Neuronal stem cell (in vitro differentiated cells): Measurements from ENCODE around the gene ACTC1.

Source experiments
- DNase-seq: peaks from one replicate; pipeline ENCODE4 v3.0.0-alpha.2; 2013; ENCODE audit warnings: low spot score
- H2AFZ ChIP-seq: one replicate; pipeline ENCODE4 v1.6.1; 2013; ENCODE audit warnings: mild to moderate bottlenecking, low read length, inconsistent platforms
- H2AK5ac ChIP-seq: 2 replicates; pipeline ENCODE4 v1.6.1; 2013; ENCODE audit warnings: low read depth, mild to moderate bottlenecking, inconsistent platforms, low read length, moderate library complexity, mixed read lengths
- H2BK120ac ChIP-seq: 2 replicates; pipeline ENCODE4 v1.6.1; 2013; ENCODE audit warnings: low read depth, mild to moderate bottlenecking, inconsistent platforms, low read length, moderate library complexity, mixed read lengths
- H2BK12ac ChIP-seq: one replicate; pipeline ENCODE4 v1.6.1; 2013; ENCODE audit warnings: low read length, inconsistent platforms
- H2BK15ac ChIP-seq: 2 replicates; pipeline ENCODE4 v1.6.1; 2013; ENCODE audit warnings: mild to moderate bottlenecking, low read length, inconsistent platforms, mixed read lengths
- H2BK5ac ChIP-seq: one replicate; pipeline ENCODE4 v1.6.1; 2013; ENCODE audit warnings: inconsistent platforms, mild to moderate bottlenecking, low read length, moderate library complexity
- H3K14ac ChIP-seq: one replicate; pipeline ENCODE4 v1.6.1; 2013; ENCODE audit warnings: low read length, inconsistent platforms
- H3K18ac ChIP-seq: 2 replicates; pipeline ENCODE4 v1.6.1; 2013; ENCODE audit warnings: low read length, inconsistent platforms
- H3K23ac ChIP-seq: 2 replicates; pipeline ENCODE4 v1.6.1; 2013; ENCODE audit warnings: low read depth, mild to moderate bottlenecking, mixed read lengths, low read length, inconsistent platforms; ENCODE audit not compliant: poor library complexity
- H3K27ac ChIP-seq: replicated peaks from 3 replicates; pipeline ENCODE4 v1.5.1; 2013; ENCODE audit warnings: low read length, inconsistent platforms
- H3K27me3 ChIP-seq, 3 experiments: 2 replicates each; pipeline ENCODE4 v1.6.1; 2013; ENCODE audit warnings: low read length in 3 of 3, mild to moderate bottlenecking in 2 of 3, inconsistent platforms in 1 of 3, low read depth in 1 of 3, mixed read lengths in 1 of 3, moderate library complexity in 1 of 3; ENCODE audit not compliant: control insufficient read depth in 3 of 3, insufficient read depth in 3 of 3
- H3K36me3 ChIP-seq, 2 donors: replicated peaks in 1 of 2; 2 replicates each; pipeline ENCODE4 v1.6.1; 2013; ENCODE audit warnings: low read length in 2 of 2; ENCODE audit not compliant: control insufficient read depth in 2 of 2, insufficient read depth in 2 of 2
- H3K4ac ChIP-seq: 2 replicates; pipeline ENCODE4 v1.6.1; 2013; ENCODE audit warnings: inconsistent platforms, mild to moderate bottlenecking, low read length, moderate library complexity
- H3K4me1 ChIP-seq, 2 donors: 1 replicate in 1 of 2; 2 replicates in 1 of 2; pipeline ENCODE4 v1.6.1; 2013; ENCODE audit warnings: low read length in 2 of 2, low read depth in 1 of 2; ENCODE audit not compliant: control insufficient read depth in 2 of 2, insufficient read depth in 1 of 2
- H3K4me2 ChIP-seq: one replicate; pipeline ENCODE4 v1.6.1; 2013; ENCODE audit warnings: mild to moderate bottlenecking, low read length, inconsistent platforms; ENCODE audit not compliant: insufficient read depth, poor library complexity, severe bottlenecking
- H3K4me3 ChIP-seq, 2 donors: 2 replicates each; pipeline ENCODE4 v1.5.1; 2013; ENCODE audit warnings: low read length in 2 of 2, mild to moderate bottlenecking in 2 of 2, inconsistent platforms in 1 of 2, moderate library complexity in 1 of 2
- H3K79me1 ChIP-seq: one replicate; pipeline ENCODE4 v1.6.1; 2013; ENCODE audit warnings: low read depth, mild to moderate bottlenecking, inconsistent platforms, low read length, moderate library complexity
- H3K9ac ChIP-seq: one replicate; pipeline ENCODE4 v1.6.1; 2013; ENCODE audit warnings: mild to moderate bottlenecking, low read depth, low read length, inconsistent platforms; ENCODE audit not compliant: poor library complexity
- H3K9me3 ChIP-seq, 2 donors: replicated peaks in 1 of 2; 2 replicates each; pipeline versions ENCODE3 to v1.6.1; 2013; ENCODE audit warnings: low read length in 2 of 2, mild to moderate bottlenecking in 2 of 2, inconsistent platforms in 1 of 2, low read depth in 1 of 2, mixed read lengths in 1 of 2, moderate library complexity in 1 of 2; ENCODE audit not compliant: control insufficient read depth in 2 of 2, insufficient read depth in 1 of 2
- H4K8ac ChIP-seq: one replicate; pipeline ENCODE4 v1.6.1; 2013; ENCODE audit warnings: low read depth, mild to moderate bottlenecking, inconsistent platforms, low read length, moderate library complexity
- H4K91ac ChIP-seq: one replicate; pipeline ENCODE4 v1.6.1; 2013; ENCODE audit warnings: low read length, low read depth, mild to moderate bottlenecking, inconsistent platforms; ENCODE audit not compliant: poor library complexity
- WGBS, 2 donors: extraction: QIAGEN DNeasy Blood & Tissue Kit; methylation state at CpG; one replicate each; pipeline ENCODE4 v1.1.7; 2013; ENCODE audit warnings: missing lambda C conversion rate in 2 of 2, mixed read lengths in 1 of 2; ENCODE audit not compliant: insufficient read length in 2 of 2, insufficient replicate concordance in 1 of 2; ENCODE audit errors: extremely low coverage in 2 of 2; 5-methylcytosine and 5-hydroxymethylcytosine counted together

Gene ACTC1

GRCh38 chr15:34799149-34800101 is 4.1 kb upstream of the ACTC1 start:
- Histone ChIP-seq H2BK12ac (no peak overlapping the region), H2BK120ac (no peak overlapping the region), H2BK15ac (no peak overlapping the region), H3K4me2 (no peak overlapping the region), H2AK5ac (no peak overlapping the region), H3K18ac (peak overlapping the region; percentile 88), H3K23ac (peak overlapping the region; percentile 14), H3K27me3 (peaks cover 0 to 46% (median 5%) of the 10 kb centered on the region in 3 experiments), H3K36me3 (no peaks in the 10 kb centered on the region), H2AFZ (no peak overlapping the region), H4K8ac (no peak overlapping the region), H2BK5ac (no peak overlapping the region), H3K79me1 (no peaks in the 10 kb centered on the region), H3K4me1 (peaks cover 0 to 16% of the 10 kb centered on the region in 2 donors), H3K4me3 (no peak overlapping the region), H3K4ac (no peak overlapping the region), H3K9ac (no peak overlapping the region), H3K14ac (no peak overlapping the region), H3K9me3 (no peaks in the 10 kb centered on the region), H4K91ac (no peak overlapping the region), H3K27ac (no peak overlapping the region)
- no peak for DNase-seq
- WGBS, 2 donors = no CpG with 5 or more reads among the region's 16 CpGs

GRCh38 chr15:34796847-34797435 is 1.6 kb upstream of the ACTC1 start:
- Histone ChIP-seq H3K4me3 (no peak overlapping the region), H3K9me3 (no peaks in the 10 kb centered on the region)
- no peak for DNase-seq

DNA sequence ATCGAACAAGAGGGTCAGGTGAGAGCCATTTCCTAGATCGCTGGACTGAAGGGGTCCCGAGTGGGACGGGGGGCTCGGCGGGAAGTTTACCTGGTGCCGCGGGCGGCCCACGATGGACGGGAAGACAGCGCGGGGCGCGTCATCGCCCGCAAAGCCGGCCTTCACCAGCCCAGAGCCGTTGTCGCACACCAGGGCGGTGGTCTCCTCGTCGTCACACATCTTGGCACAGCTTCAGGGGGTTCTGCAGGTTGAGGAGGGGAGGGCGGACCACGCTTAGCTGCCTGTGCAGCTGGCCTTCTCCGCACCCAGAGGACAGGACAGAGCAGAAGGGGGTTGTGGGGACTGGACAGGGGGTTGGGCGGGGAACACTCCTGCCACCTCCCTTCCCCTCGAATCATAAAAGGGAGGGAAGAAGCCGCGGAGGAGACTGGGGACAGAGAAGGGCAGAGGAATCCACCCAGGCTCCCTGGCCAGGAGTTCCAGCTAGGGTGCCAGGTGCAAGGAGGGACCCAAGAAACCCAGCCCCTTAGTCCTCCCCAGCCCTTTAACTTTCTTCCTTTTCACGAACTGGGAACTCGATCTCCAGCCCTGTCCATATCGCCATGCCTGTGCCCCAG is 651 bp downstream of the ACTC1 start:
- WGBS, 2 donors = no CpG with 5 or more reads among the region's 33 CpGs
- no peak overlapping the region for H3K27ac ChIP-seq
- DNase-seq = no peak
- no peak overlapping the region for H4K8ac ChIP-seq
- peak overlapping the region; percentile 83 for H2AFZ ChIP-seq
- no peak overlapping the region for H2AK5ac ChIP-seq
- H3K4me3 ChIP-seq = peak overlapping the region in 1 of 2 donors; percentile 57
- H3K14ac ChIP-seq = no peak overlapping the region
- H3K9ac ChIP-seq = no peak overlapping the region
- H3K4ac ChIP-seq = no peak overlapping the region
- H2BK5ac ChIP-seq = no peak overlapping the region
- H2BK120ac ChIP-seq = no peak overlapping the region
- H3K79me1 ChIP-seq = no peaks in the 10 kb centered on the region
- H3K23ac ChIP-seq = peak overlapping the region; percentile 8
- H3K27me3 ChIP-seq = peaks cover 0 to 53% (median 5%) of the 10 kb centered on the region in 3 experiments
- H3K36me3 ChIP-seq = no peaks in the 10 kb centered on the region
- H2BK12ac ChIP-seq = no peak overlapping the region
- H3K4me1 ChIP-seq = peaks cover 0 to 13% of the 10 kb centered on the region in 2 donors
- H2BK15ac ChIP-seq = peak overlapping the region; percentile 28
- no peaks in the 10 kb centered on the region for H3K9me3 ChIP-seq
- H3K18ac ChIP-seq = peak overlapping the region; percentile 56
- peak overlapping the region; percentile 91 for H3K4me2 ChIP-seq
- H4K91ac ChIP-seq = no peak overlapping the region

More at GRCh38 chr15:34796847-34797435, 1.6 kb upstream of the ACTC1 start:
- no peak overlapping the region for H2BK5ac ChIP-seq
- no peak overlapping the region for H3K4me2 ChIP-seq
- H2BK120ac ChIP-seq = no peak overlapping the region
- no peak overlapping the region for H4K8ac ChIP-seq
- H3K4ac ChIP-seq = no peak overlapping the region
- H3K9ac ChIP-seq = no peak overlapping the region
- H3K27ac ChIP-seq = no peak overlapping the region
- H4K91ac ChIP-seq = no peak overlapping the region
- H3K23ac ChIP-seq = no peak overlapping the region
- no peak overlapping the region for H2BK12ac ChIP-seq
- no peaks in the 10 kb centered on the region for H3K79me1 ChIP-seq
- no peak overlapping the region for H3K18ac ChIP-seq
- peaks cover 0 to 54% (median 5%) of the 10 kb centered on the region in 3 experiments for H3K27me3 ChIP-seq
- no peak overlapping the region for H3K14ac ChIP-seq
- no peak overlapping the region for H2AFZ ChIP-seq
- H2AK5ac ChIP-seq = no peak overlapping the region
- no peak overlapping the region for H2BK15ac ChIP-seq
- no CpG with 5 or more reads among the region's 5 CpGs for WGBS, 2 donors
- peaks cover 0 to 16% of the 10 kb centered on the region in 2 donors for H3K4me1 ChIP-seq
- H3K36me3 ChIP-seq = no peaks in the 10 kb centered on the region

DNA sequence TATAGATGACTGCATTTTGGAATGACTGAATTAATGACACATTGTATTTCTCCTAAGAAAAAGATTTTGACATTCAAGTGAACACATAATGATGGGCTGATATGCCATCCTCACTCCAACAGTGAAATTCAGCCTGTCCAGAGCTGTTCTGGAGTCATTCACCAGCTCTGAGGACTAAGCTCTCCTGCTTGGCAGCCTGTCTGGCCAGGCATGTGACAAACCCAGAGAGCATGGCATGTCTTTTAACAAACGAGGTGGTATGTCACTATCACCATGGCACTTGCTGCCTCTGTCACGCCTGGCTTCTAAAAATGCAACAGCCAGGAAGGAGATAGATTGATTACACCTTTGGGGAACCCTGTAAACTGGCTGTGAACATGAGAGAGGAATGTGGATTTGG is 1.4 kb downstream of the ACTC1 start:
- Histone ChIP-seq H3K4me2 (no peak overlapping the region), H3K18ac (no peak overlapping the region), H3K14ac (no peak overlapping the region), H4K8ac (no peak overlapping the region), H2BK12ac (no peak overlapping the region), H2BK5ac (no peak overlapping the region), H3K9me3 (no peaks in the 10 kb centered on the region), H2AK5ac (no peak overlapping the region), H3K27ac (no peak overlapping the region), H3K36me3 (no peaks in the 10 kb centered on the region), H3K9ac (no peak overlapping the region), H2BK15ac (no peak overlapping the region), H3K4me1 (peaks cover 0 to 8% of the 10 kb centered on the region in 2 donors), H3K27me3 (peaks cover 0 to 53% (median 5%) of the 10 kb centered on the region in 3 experiments), H2BK120ac (no peak overlapping the region), H3K4me3 (no peak overlapping the region), H3K4ac (no peak overlapping the region), H3K23ac (no peak overlapping the region), H3K79me1 (no peaks in the 10 kb centered on the region), H4K91ac (no peak overlapping the region), H2AFZ (no peak overlapping the region)
- WGBS, 2 donors = no CpG with 5 or more reads among the region's 2 CpGs
- no peak for DNase-seq
